H1 (cell line): Measurements from ENCODE around the gene GALNT9. TPM values are rescaled to one million over a fixed set of nuclear protein-coding genes. Genes with fewer than 3 reads are reported as not detected.

Experiments
- CTCF ChIA-PET: fragments of 300-600 bp; sonication (Branson Sonifier 250); formaldehyde crosslinking; loops from one replicate; lab custom pipeline; 2021; ENCODE audit not compliant: partially characterized antibody; lab: Charles Lee
- POLR2A ChIA-PET: fragments of 300-600 bp; sonication (Branson Sonifier 250); formaldehyde crosslinking; loops from one replicate; lab custom pipeline; 2021; ENCODE audit warnings: inconsistent platforms; ENCODE audit not compliant: partially characterized antibody; lab: Charles Lee
- DNase-seq, 2 experiments: peaks; one replicate each; pipeline versions ENCODE4 v3.0.0 to v3.0.0-alpha.2; 2010 to 2022; ENCODE audit warnings: low spot score in 2 of 2, low read depth in 1 of 2, mixed read lengths in 1 of 2
- FAIRE-seq: peaks from 2 replicates; lab custom pipeline; 2011; peaks lifted over from hg19 to GRCh38; lab: Jason Lieb, UNC
- H2AFZ ChIP-seq: 2 replicates; pipeline ENCODE4 v1.8.1; 2012; ENCODE audit warnings: low read length, inconsistent platforms
- H2AK5ac ChIP-seq: 2 replicates; pipeline ENCODE4 v1.6.1; 2013; ENCODE audit warnings: low read depth, low read length
- H2BK120ac ChIP-seq: replicated peaks from 2 replicates; pipeline ENCODE3; 2013; ENCODE audit warnings: low read depth, low read length, inconsistent platforms
- H2BK12ac ChIP-seq: 2 replicates; pipeline ENCODE4 v1.6.1; 2013; ENCODE audit warnings: low read depth, low read length
- H2BK15ac ChIP-seq: 2 replicates; pipeline ENCODE4 v1.6.1; 2013; ENCODE audit warnings: low read length
- H2BK20ac ChIP-seq: 2 replicates; pipeline ENCODE4 v1.6.1; 2013; ENCODE audit warnings: low read length
- H2BK5ac ChIP-seq: 2 replicates; pipeline ENCODE4 v1.6.1; 2013; ENCODE audit warnings: low read depth, low read length
- H3K14ac ChIP-seq: 2 replicates; pipeline ENCODE4 v1.6.1; 2013; ENCODE audit warnings: inconsistent platforms; ENCODE audit not compliant: insufficient read length
- H3K18ac ChIP-seq: 2 replicates; pipeline ENCODE4 v1.6.1; 2013; ENCODE audit warnings: low read length; ENCODE audit errors: extremely low read depth
- H3K23ac ChIP-seq: 2 replicates; pipeline ENCODE4 v1.6.1; 2013; ENCODE audit warnings: inconsistent platforms; ENCODE audit not compliant: insufficient read length
- H3K23me2 ChIP-seq: 2 replicates; pipeline ENCODE4 v1.6.1; 2013; ENCODE audit warnings: low read depth, low read length
- H3K27ac ChIP-seq: 2 replicates; pipeline ENCODE4 v1.6.1; 2011; ENCODE audit warnings: low read depth, low read length, inconsistent platforms
- H3K27me3 ChIP-seq, 4 experiments: replicated peaks in 1 of 4; 1 replicate in 1 of 4; 2 replicates in 3 of 4; pipeline versions ENCODE4 v1.6.1 to v1.8.1; 2011 to 2013; ENCODE audit warnings: low read length in 3 of 4, mild to moderate bottlenecking in 3 of 4, inconsistent platforms in 2 of 4, mixed read lengths in 2 of 4, moderate library complexity in 1 of 4; ENCODE audit not compliant: control insufficient read depth in 3 of 4, insufficient read depth in 3 of 4; ENCODE audit errors: extremely low read depth in 1 of 4
- H3K36me3 ChIP-seq, 4 experiments: 2 replicates each; pipeline versions ENCODE4 v1.6.1 to v1.8.1; 2011 to 2013; ENCODE audit warnings: mild to moderate bottlenecking in 4 of 4, low read length in 3 of 4, moderate library complexity in 2 of 4, control low read depth in 1 of 4, inconsistent platforms in 1 of 4; ENCODE audit not compliant: insufficient read depth in 4 of 4, control insufficient read depth in 2 of 4
- H3K4ac ChIP-seq: replicated peaks from 2 replicates; pipeline ENCODE3; 2013; ENCODE audit warnings: low read length, low read depth, mixed read lengths, inconsistent platforms; ENCODE audit not compliant: insufficient read length
- H3K4me1 ChIP-seq, 4 experiments: replicated peaks in 1 of 4; 1 replicate in 1 of 4; 2 replicates in 3 of 4; pipeline versions ENCODE4 v1.6.1 to v1.8.1; 2011 to 2013; ENCODE audit warnings: low read length in 3 of 4, inconsistent platforms in 2 of 4, mixed read lengths in 1 of 4; ENCODE audit not compliant: insufficient read depth in 4 of 4, control insufficient read depth in 3 of 4
- H3K4me2 ChIP-seq, 2 experiments: 2 replicates each; pipeline versions ENCODE4 v1.6.1 to v1.8.1; 2011 to 2013; ENCODE audit warnings: low read depth in 2 of 2, low read length in 2 of 2, control low read depth in 1 of 2, inconsistent platforms in 1 of 2, mild to moderate bottlenecking in 1 of 2; ENCODE audit not compliant: insufficient read depth in 1 of 2
- H3K4me3 ChIP-seq, 4 experiments: fragments of 200-600, 300-600 bp in 1 of 4; sonication (generic), shearing (Covaris generic), sonication (Bioruptor Twin) in 1 of 4; 2 replicates each; pipeline versions ENCODE4 v1.5.1 to v1.8.1; 2011 to 2016; ENCODE audit warnings: low read length in 4 of 4, low read depth in 3 of 4, control low read depth in 2 of 4, inconsistent platforms in 2 of 4, mild to moderate bottlenecking in 2 of 4, mixed read lengths in 1 of 4, moderate library complexity in 1 of 4; ENCODE audit not compliant: insufficient read depth in 2 of 4; ENCODE audit errors: extremely low read depth in 1 of 4
- H3K56ac ChIP-seq: replicated peaks from 2 replicates; pipeline ENCODE3; 2013; ENCODE audit warnings: low read depth, mild to moderate bottlenecking, mixed read lengths, low read length, inconsistent platforms; ENCODE audit not compliant: insufficient read length
- H3K79me1 ChIP-seq: 2 replicates; pipeline ENCODE4 v1.6.1; 2013; ENCODE audit warnings: low read depth, low read length, control low read depth
- H3K79me2 ChIP-seq, 2 experiments: 2 replicates each; pipeline versions ENCODE4 v1.6.1 to v1.8.1; 2012 to 2013; ENCODE audit warnings: low read length in 2 of 2, mild to moderate bottlenecking in 2 of 2, inconsistent platforms in 1 of 2; ENCODE audit not compliant: insufficient read depth in 2 of 2, control insufficient read depth in 1 of 2
- H3K9ac ChIP-seq, 4 experiments: replicated peaks in 1 of 4; 1 replicate in 1 of 4; 2 replicates in 3 of 4; pipeline versions ENCODE4 v1.6.1 to v1.8.1; 2011 to 2013; ENCODE audit warnings: low read depth in 3 of 4, low read length in 3 of 4, control low read depth in 2 of 4, mild to moderate bottlenecking in 2 of 4, moderate library complexity in 2 of 4, inconsistent platforms in 1 of 4; ENCODE audit errors: extremely low read depth in 1 of 4
- H3K9me3 ChIP-seq, 2 experiments: 2 replicates each; pipeline versions ENCODE4 v1.6.1 to v1.8.1; 2012 to 2013; ENCODE audit warnings: mild to moderate bottlenecking in 2 of 2, moderate library complexity in 2 of 2, control low read depth in 1 of 2, inconsistent platforms in 1 of 2, low read depth in 1 of 2, low read length in 1 of 2, mixed read lengths in 1 of 2; ENCODE audit not compliant: insufficient read depth in 2 of 2
- H4K20me1 ChIP-seq, 2 experiments: replicated peaks in 1 of 2; 2 replicates each; pipeline versions ENCODE3 to v1.8.1; 2011 to 2013; ENCODE audit warnings: inconsistent platforms in 2 of 2, low read length in 2 of 2, mild to moderate bottlenecking in 1 of 2; ENCODE audit not compliant: insufficient read depth in 2 of 2, control insufficient read depth in 1 of 2
- H4K5ac ChIP-seq: 2 replicates; pipeline ENCODE4 v1.6.1; 2013; ENCODE audit warnings: low read length, low read depth, mixed read lengths, inconsistent platforms; ENCODE audit not compliant: insufficient read length
- H4K8ac ChIP-seq: 2 replicates; pipeline ENCODE4 v1.8.0; 2013; ENCODE audit warnings: mild to moderate bottlenecking, moderate library complexity, low read length, inconsistent platforms; ENCODE audit not compliant: insufficient read depth; ENCODE audit errors: extremely low read depth
- H4K91ac ChIP-seq: replicated peaks from 2 replicates; pipeline ENCODE3; 2013; ENCODE audit warnings: low read length, mixed read lengths, inconsistent platforms; ENCODE audit not compliant: insufficient read length
- ATF3 ChIP-seq: IDR thresholded peaks from 2 replicates; pipeline ENCODE4 v1.6.1; 2011; ENCODE audit warnings: low read depth, mild to moderate bottlenecking, low read length; ENCODE audit not compliant: insufficient read depth
- CBX5 ChIP-seq: fragments of 300-800, 300-1000 bp; sonication (generic); IDR thresholded peaks from 2 replicates; pipeline ENCODE4 v1.7.1; 2016; ENCODE audit warnings: antibody characterized with exemption, low read length, low read depth
- CTCF ChIP-seq, 3 experiments: IDR thresholded peaks; 1 replicate in 2 of 3; 2 replicates in 1 of 3; pipeline versions ENCODE4 v1.5.1 to v1.6.1; 2011; ENCODE audit warnings: low read length in 3 of 3, mild to moderate bottlenecking in 3 of 3, inconsistent platforms in 2 of 3, low read depth in 1 of 3, moderate library complexity in 1 of 3; ENCODE audit not compliant: insufficient read depth in 1 of 3; ENCODE audit errors: control extremely low read depth in 1 of 3
- EGR1 ChIP-seq: IDR thresholded peaks from 2 replicates; pipeline ENCODE4 v1.6.1; 2011; ENCODE audit warnings: low read depth, low read length, borderline replicate concordance
- FOSL1 ChIP-seq: IDR thresholded peaks from 2 replicates; pipeline ENCODE4 v1.6.1; 2011; ENCODE audit warnings: mild to moderate bottlenecking, low read depth, low read length, moderate library complexity; ENCODE audit not compliant: insufficient read depth
- WGBS, 2 experiments: shearing (Covaris generic) in 1 of 2; methylation state at CpG; one replicate each; pipeline versions ENCODE4 v1.1.6 to v1.1.7; 2013 to 2015; ENCODE audit warnings: low lambda C conversion rate in 2 of 2, mixed read lengths in 2 of 2, inconsistent platforms in 1 of 2, low coverage in 1 of 2, missing lambda C conversion rate in 1 of 2; ENCODE audit not compliant: insufficient replicate concordance in 2 of 2, insufficient coverage in 1 of 2, insufficient read length in 1 of 2; ENCODE audit errors: extremely low coverage in 1 of 2, missing lambda C conversion rate in 1 of 2; 5-methylcytosine and 5-hydroxymethylcytosine counted together
- polyA plus RNA-seq, 7 experiments: library from polyadenylated mRNA; depleted of rRNA in 3 of 7; stranded (reverse) in 5 of 7; unstranded in 2 of 7; fragments of >200 nt in 5 of 7; fragments of 200-250 nt in 2 of 7; gene quantifications; 1 replicate in 5 of 7; 2 replicates in 1 of 7; 4 replicates in 1 of 7; pipeline versions ENCODE4 v1.2.1 to v1.2.3, GENCODE V29; 2011 to 2013; ENCODE audit warnings: missing spikeins in 2 of 7, mixed read lengths in 2 of 7
- total RNA-seq: library from RNA; stranded (reverse); fragmentation: NEBNext Ultra II Directional; extraction: Animal tissue kit (Norgen Biotek cat#: 25700); gene quantifications from 2 replicates; pipeline ENCODE4 v1.2.1, GENCODE V29; 2021

GALNT9 gene
- total and polyA plus RNA-seq, 2 of the 8 experiments (the other 6 are each of a cell fraction or from before 2014, with no cell fraction given): 2.0 to 3.6 TPM

DNA sequence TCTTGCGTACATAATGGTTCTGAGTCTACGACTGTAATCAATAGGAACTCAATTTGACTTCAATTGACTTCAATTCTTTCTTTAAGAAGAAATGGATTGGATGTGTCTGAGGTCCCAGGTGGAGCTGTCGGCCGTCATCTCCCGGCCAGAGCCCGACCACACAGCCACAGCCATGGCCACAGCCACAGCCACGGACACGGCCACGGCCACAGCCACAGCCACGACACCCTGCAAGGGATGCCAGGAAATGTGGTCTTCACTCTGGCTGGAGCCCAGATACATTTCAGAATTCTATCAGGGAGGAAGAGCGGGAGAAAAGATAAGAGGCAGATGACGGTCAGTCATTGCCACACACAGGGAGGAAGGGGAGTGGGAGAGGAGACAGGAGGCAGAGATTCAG lies 58.9 kb downstream of the GALNT9 start:
- FAIRE-seq (no peak), DNase-seq (no peak)
- Histone ChIP-seq H3K27me3 (peaks cover 0 to 14% (median 6%) of the 10 kb centered on the region in 4 experiments; a peak in 4 of 7 replicates), H4K20me1 (peaks cover 0 to 6% of the 10 kb centered on the region in 2 experiments), H4K91ac (no peak overlapping the region), H3K23ac (no peak overlapping the region), H2BK120ac (no peak overlapping the region), H3K9me3 (no peaks in the 10 kb centered on the region), H4K8ac (no peak overlapping the region), H3K56ac (no peak overlapping the region), H3K79me2 (no peaks in the 10 kb centered on the region), H3K4me2 (no peak overlapping the region), H3K79me1 (peaks cover 3% of the 10 kb centered on the region), H3K9ac (no peak overlapping the region), H3K36me3 (no peaks in the 10 kb centered on the region; a peak in 1 of 8 replicates), H2BK15ac (no peak overlapping the region), H3K4ac (no peak overlapping the region), H2BK20ac (no peak overlapping the region), H3K18ac (no peak overlapping the region), H2BK5ac (no peak overlapping the region), H3K27ac (no peak overlapping the region), H3K4me1 (peaks cover 0 to 14% (median 10%) of the 10 kb centered on the region in 4 experiments; a peak in 6 of 7 replicates), H3K4me3 (no peak overlapping the region), H2BK12ac (no peak overlapping the region), H3K23me2 (peaks cover 6% of the 10 kb centered on the region), H4K5ac (no peak overlapping the region), H2AFZ (no peak overlapping the region), H3K14ac (no peak overlapping the region), H2AK5ac (no peak overlapping the region)
- ChIA-PET CTCF (interaction anchor here (1.1 to 2.6 kb wide), 5 partner anchors 13 to 144 kb away, joined by 3 to 9 read pairs (median 7); no protein-coding TSS in a partner anchor), POLR2A (interaction anchor here (1.4 kb wide), 1 partner anchor 14 kb away, joined by 4 read pairs; no protein-coding TSS in a partner anchor)
- TF ChIP-seq ATF3 (no peak), FOSL1 (peak; percentile 76; the same call in 1 of the 2 replicates), CBX5 (no peak), EGR1 (peak; percentile 92), CTCF (IDR thresholded peaks at IDR 0.05; ENCODE audit: control extremely low read depth in 1 of 3, insufficient read depth in 1 of 3, low read depth in 1 of 3, low read length in 3 of 3) (no peak)
- WGBS, 2 experiments: 95% methylated on average over 12 of the region's 12 CpGs; no CpG with 5 or more reads in 1 of the 2 experiments
